ENCODE results near the gene FERMT1.

GRCh38 chr20:6135347-6135746, 12.5 kb upstream of the FERMT1 start:
- TF ChIP-seq CTCF (IDR thresholded peaks at IDR 0.05) (no peak), POLR2A (IDR thresholded peaks at IDR 0.05) (no peak)
